ENCODE measurements around the gene HOXD12.

Gene HOXD12

GRCh38 chr2:176151442-176152287, 52.1 kb downstream of the HOXD12 start, which contains the start of gene HOXD4:
Gene HOXD4, plus strand, starts transcription at chr2:176151550. Its CDS starts 84 bp downstream, at chr2:176151634.
- 13% methylated on average over 53 of the region's 55 CpGs for WGBS
- H2BK12ac ChIP-seq (ENCODE audit: low read length in 2 of 2), result no peak within 1 kb of the TSS
- H3K14ac ChIP-seq (ENCODE audit: low read length in 2 of 2), result no peak within 1 kb of the TSS
- H3K36me3 ChIP-seq (ENCODE audit: control insufficient read depth in 1 of 2, insufficient read depth in 2 of 2, low read depth in 1 of 2, low read length in 2 of 2), result peaks cover 14 to 16% of the 10 kb centered on the region in 2 experiments
- no peak for DNase-seq
- no peak within 1 kb of the TSS for H3K27ac ChIP-seq (ENCODE audit: low read length, poor library complexity, severe bottlenecking)
- H3K4ac ChIP-seq (ENCODE audit: low read depth in 1 of 2, low read length in 2 of 2), result no peak within 1 kb of the TSS
- no peak within 1 kb of the TSS for H2AFZ ChIP-seq (ENCODE audit: low read depth, low read length)
- no peak within 1 kb of the TSS for H2BK120ac ChIP-seq (ENCODE audit: low read depth, low read length)
- no peak within 1 kb of the TSS for H2BK5ac ChIP-seq (ENCODE audit: low read depth, low read length, poor library complexity, severe bottlenecking)
- H3K4me3 ChIP-seq (ENCODE audit: insufficient read depth in 1 of 2, low read depth in 1 of 2, low read length in 2 of 2), result peak within 1 kb of the TSS in 1 of 2 experiments; percentile 59
- H2BK15ac ChIP-seq (ENCODE audit: low read depth, poor library complexity, severe bottlenecking), result no peak within 1 kb of the TSS
- no peaks in the 10 kb centered on the region for H3K9me3 ChIP-seq (ENCODE audit: control insufficient read depth, low read length)
- peaks cover 0 to 74% of the 10 kb centered on the region in 2 experiments for H3K27me3 ChIP-seq (ENCODE audit: control insufficient read depth in 1 of 2, insufficient read depth in 1 of 2, low read length in 2 of 2)
- peaks cover 12% of the 10 kb centered on the region for H3K79me1 ChIP-seq (replicated peaks; ENCODE audit: low read length, poor library complexity, severe bottlenecking)
- H3K4me1 ChIP-seq (ENCODE audit: control insufficient read depth, insufficient read depth, low read depth, low read length), result peaks cover 12% of the 10 kb centered on the region
- no peak within 1 kb of the TSS for H3K23ac ChIP-seq (ENCODE audit: low read length in 2 of 2)
- H2AK5ac ChIP-seq (ENCODE audit: low read length, severe bottlenecking), result no peak within 1 kb of the TSS
- no peak within 1 kb of the TSS for H3K18ac ChIP-seq (ENCODE audit: low read depth in 1 of 2, low read length in 2 of 2)
- H4K8ac ChIP-seq (ENCODE audit: low read length), result no peak within 1 kb of the TSS
- no peak within 1 kb of the TSS for H4K91ac ChIP-seq (ENCODE audit: low read length)
- H3K4me2 ChIP-seq (ENCODE audit: low read length, poor library complexity, severe bottlenecking), result peak within 1 kb of the TSS; percentile 90
- no peak within 1 kb of the TSS for H3K9ac ChIP-seq (ENCODE audit: low read length)

Small RNA genes within 50 kb of the gene (small RNA-seq; reads per million reads assigned to genes)
- gene MIR10B (ENCODE audit: low read depth), result 3,067 reads per million, percentile 99 among the genes with 10 or more reads in this experiment
